GM12891 (cell line): ENCODE measurements around the gene CHRNE.

ENCODE experiments used
- PAX5 ChIP-seq: IDR thresholded peaks from 2 replicates; pipeline ENCODE4 v1.6.1; 2011; ENCODE audit warnings: low read length, moderate library complexity, mild to moderate bottlenecking; ENCODE audit not compliant: insufficient read depth, severe bottlenecking
- POLR2A ChIP-seq: IDR thresholded peaks from 2 replicates; pipeline ENCODE4 v1.6.1; 2011; ENCODE audit warnings: low read depth, low read length, control low read depth
- POLR2AphosphoS5 ChIP-seq: IDR thresholded peaks from 2 replicates; pipeline ENCODE4 v1.6.1; 2011; ENCODE audit warnings: low read depth, low read length, control low read depth
- POU2F2 ChIP-seq: IDR thresholded peaks from 2 replicates; pipeline ENCODE4 v1.6.1; 2011; ENCODE audit warnings: low read depth, mild to moderate bottlenecking, control low read depth, low read length, moderate library complexity
- SPI1 ChIP-seq: IDR thresholded peaks from 2 replicates; pipeline ENCODE4 v1.6.1; 2011; ENCODE audit warnings: low read depth, low read length, control low read depth
- TAF1 ChIP-seq: IDR thresholded peaks from 2 replicates; pipeline ENCODE4 v1.6.1; 2011; ENCODE audit warnings: low read depth, low read length, control low read depth

DNA sequence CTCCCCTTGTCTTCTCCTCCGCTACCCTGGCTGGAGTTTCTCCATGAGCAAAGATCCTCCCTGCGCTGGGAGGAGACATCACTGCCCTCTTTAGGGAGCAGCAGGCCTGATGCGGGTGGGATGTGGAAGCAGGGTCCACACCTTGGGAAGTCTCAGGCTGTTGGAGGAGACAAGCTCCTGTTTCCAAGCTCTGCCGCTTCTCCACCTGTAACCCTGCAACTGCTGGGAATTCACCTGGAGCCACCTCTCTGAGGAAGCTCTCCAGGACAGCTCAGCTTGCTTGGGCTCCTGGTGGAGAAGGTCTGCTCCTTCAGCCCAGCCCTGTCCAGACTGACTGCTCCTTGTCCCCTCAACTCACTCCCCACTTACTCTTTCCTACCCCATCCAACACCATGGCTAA lies 18.4 kb downstream of the CHRNE start:
- TF ChIP-seq TAF1 (no peak), SPI1 (no peak), POLR2AphosphoS5 (no peak), POLR2A (no peak), PAX5 (no peak), POU2F2 (no peak)
